Testis (tissue), 2 donors: ENCODE results near the gene COL7A1.

Source experiments
- CTCF ChIP-seq, 3 experiments: fragments of 450-650 bp in 2 of 3; fragments of 200-600 bp in 1 of 3; sonication (generic) in 1 of 3; IDR thresholded peaks; one replicate each; pipeline ENCODE4 v1.5.1; 2016 to 2019; ENCODE audit warnings: antibody characterized with exemption in 3 of 3, mild to moderate bottlenecking in 2 of 3, moderate library complexity in 1 of 3
- POLR2A ChIP-seq: fragments of 450-650 bp; IDR thresholded peaks from one replicate; pipeline ENCODE4 v1.6.1; 2017; ENCODE audit warnings: antibody characterized with exemption, mild to moderate bottlenecking, moderate library complexity

GRCh38 chr3:48532977-48533337, 62.2 kb downstream of the COL7A1 start:
- TF ChIP-seq POLR2A (no peak), CTCF (IDR thresholded peaks at IDR 0.05) (no peak)
